NCI-H524 treated with DMSO at 0.1 percent for 48 hours (cell line): ENCODE data around the gene STX2.
"Not testable (repeated sequence)": the region's sequence is repeated elsewhere in the genome, so short reads cannot be mapped to it uniquely, and the experiment has no call there.

Experiments
- DNase-seq: peaks from one replicate; lab custom pipeline; 2025; lab: John Stamatoyannopoulos, UW

The STX2 gene

DNA sequence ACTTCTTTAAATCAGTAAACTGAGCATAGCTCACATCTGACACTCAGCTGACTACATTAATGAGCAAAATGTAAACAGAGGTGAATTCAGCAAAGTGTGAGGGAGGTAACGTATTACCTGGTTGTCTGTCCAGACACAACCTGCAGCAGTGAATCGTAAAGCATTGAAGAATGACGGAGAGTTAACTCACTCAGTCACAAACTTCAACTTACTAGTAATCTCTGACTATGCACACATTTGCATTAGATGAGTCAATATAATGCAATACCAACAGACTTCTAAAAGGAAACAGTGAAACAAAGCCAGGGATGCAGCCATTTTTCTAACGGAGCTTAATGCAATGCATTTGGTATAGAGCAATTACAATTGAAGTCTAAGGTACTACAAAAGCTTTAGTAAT lies 40.0 kb downstream of the STX2 start:
- DNase-seq = no peak

DNA sequence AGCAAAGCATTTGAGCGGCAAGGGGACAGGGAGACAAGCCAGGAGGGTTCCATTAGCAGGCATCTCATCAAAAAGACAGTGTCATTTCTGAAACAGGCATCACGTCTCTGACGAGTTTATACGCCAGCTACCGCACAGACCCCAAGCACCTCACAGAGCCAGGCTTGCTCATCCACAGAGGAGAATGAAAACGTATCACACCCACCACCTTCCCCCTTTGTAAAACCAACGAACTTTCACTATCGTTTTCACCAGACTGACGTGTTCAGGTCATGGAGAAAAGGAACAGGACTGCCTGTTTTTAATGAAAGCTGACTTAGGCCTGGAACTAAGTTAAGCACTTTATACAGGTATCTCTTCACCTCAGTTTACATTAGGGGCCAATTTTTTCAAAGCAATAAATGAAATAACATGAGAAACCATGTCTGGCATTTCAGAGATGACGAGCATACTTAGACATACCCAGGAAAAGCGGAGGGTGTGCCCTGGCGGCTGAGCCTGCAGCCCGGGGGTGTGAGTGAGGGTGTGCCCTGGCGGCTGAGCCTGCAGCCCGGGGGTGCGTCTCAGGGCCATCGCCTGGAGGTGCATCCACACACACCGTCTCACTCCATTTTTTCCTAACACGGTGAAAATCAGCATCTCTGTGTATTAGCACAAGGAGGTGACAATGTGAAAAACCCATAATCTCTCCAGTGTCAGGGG lies 41.9 kb downstream of the STX2 start:
- no peak for DNase-seq

DNA sequence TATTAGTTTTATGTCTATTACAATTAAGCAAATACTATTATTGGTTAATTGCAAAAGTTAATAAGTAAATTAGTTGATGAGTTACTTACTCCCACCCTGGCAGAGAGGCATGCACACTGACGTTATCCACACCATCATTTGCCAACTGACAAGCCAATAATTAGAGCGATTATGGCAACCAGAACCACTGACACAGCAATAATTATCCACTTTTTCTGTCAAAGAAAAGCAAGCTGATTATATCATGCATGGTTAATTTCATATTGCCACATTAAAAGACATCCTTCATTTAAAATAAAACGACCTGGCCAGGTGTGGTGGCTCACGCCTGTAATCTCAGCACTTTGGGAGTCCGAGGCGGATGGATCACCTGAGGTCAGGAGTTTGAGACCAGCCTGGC lies 43.1 kb downstream of the STX2 start:
- DNase-seq = no peak

DNA sequence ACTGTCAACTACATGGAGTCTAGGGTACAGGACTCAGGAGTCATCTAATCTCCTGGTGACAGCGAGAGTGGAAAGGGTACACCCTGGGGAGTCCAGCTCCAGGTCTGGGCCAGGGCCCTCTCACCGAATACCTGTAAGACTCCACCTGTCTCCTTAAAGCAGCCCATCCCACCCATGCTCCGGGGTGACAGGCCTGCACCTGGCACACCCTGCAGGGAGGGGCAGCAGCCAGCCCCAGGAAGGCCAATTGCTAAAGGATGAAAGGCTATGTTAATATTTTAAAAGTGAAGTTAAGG lies 45.5 kb downstream of the STX2 start:
- DNase-seq = no peak

DNA sequence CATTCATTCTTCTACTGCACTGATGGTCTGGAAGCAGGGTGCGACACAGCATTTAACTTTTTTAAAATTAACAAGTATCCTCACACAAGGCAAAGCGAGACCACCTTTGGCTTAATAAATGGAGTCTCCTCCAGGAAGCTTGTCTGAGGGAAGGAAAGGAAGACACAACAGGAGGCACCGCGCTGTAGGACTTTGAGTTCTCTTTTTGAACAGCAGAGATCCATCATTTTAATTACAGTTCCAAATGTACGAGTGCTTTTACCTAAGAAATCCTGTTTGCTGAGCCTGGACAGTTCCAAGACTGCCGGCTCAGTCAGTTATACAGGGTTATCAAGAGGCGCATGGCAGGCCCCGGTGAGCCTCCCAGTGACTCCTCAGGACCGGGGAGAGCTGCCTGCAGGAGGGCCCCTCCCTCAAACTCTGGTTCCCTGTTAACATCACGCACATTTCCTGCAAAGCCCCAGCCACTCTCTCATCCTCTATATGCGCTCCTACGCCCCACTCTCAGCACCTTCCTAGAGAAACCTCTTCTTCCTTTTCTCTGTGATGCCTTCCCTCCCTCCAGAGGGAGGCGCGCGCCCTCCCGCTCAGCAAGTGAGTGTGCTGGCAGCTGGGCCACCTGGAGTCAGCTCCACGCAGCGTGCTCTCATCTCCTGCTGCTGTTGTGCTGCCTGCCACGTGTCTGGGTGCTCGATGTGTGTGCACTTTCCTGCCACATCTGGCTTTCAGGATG lies 46.1 kb downstream of the STX2 start:
- DNase-seq = no peak

DNA sequence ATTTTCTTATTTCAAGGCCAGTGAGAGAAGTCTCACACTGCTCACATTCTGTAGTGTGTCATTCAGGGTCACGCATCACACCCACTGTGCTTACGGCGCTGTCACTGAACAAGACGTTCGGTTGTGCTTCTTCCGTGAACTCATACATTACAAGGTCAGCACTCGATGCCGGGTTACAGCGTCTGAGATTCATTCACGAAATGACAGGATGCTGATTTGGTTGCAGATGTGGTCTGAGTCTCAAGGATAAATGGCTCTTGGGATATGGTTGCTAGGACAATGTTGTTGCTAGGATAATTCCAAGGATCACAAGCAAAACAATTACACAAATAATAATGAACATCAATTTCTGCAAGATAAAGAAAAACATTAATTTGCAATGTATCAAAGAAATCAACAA lies 47.4 kb downstream of the STX2 start:
- DNase-seq = no peak

DNA sequence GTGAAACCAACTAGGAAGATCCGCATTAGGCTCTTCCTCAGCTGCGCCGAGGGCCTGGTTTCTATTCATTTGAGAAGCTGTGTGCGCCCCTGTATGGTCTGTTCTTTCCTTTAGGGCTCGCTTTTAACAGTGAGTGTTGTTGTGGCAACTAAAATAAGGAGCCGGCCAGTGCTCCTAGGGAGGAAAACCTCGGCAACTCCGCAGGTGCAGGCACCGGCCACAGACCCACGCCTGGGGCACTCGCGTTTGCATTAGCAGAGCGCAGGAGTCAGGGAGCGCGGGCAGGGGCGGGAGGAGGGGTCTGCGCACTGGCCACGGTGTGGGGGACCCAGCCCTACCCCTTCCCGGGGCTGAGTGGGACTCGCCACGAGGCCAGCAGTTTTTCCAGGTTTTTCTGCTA lies 50.5 kb downstream of the STX2 start:
- no peak for DNase-seq

DNA sequence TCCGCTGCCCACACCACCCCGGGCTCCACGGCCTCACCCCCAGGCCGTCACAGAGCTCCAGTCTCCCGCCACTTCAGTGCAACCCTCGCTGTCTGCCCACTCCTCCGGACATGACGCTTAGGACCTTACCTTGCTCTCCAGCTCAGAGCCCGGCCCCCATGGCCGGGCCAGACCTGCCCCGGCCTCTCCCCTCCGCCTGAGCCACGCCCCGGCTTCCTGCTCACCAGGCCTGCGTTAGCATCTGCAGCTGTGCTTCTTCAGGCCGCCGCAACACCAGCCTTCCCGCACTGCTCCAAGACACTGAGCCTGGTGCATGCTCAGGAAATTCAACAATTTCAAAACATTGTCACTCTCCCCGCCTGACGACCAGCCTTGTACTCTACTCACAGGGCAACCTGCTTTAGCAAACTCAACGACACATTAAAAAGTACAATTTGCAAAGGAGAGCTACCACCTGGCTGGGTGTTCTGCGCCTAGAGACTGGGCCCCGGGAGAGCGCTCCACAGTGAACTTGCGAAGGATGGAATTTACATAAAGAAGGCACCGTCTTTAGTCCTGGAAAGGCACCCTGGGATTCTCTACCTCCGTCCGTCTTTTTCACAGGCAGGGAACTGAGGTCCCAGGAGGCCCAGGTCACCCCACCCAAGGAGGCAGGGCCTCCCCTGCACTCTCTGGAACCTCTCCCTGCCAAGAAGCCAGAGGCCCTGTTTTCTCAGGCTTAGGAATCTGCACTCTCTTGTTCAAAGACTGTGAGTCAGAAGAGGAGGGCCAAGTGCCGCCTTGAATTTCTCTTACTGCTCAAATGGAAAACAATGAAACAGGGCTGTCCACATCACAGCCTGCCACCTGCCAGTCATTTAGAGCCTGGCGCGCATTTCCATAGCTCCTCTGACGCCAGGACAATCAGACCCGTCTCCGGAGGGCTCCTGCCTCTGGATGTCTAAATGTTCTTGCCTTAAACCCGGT lies 51.3 kb downstream of the STX2 start:
- no peak for DNase-seq

DNA sequence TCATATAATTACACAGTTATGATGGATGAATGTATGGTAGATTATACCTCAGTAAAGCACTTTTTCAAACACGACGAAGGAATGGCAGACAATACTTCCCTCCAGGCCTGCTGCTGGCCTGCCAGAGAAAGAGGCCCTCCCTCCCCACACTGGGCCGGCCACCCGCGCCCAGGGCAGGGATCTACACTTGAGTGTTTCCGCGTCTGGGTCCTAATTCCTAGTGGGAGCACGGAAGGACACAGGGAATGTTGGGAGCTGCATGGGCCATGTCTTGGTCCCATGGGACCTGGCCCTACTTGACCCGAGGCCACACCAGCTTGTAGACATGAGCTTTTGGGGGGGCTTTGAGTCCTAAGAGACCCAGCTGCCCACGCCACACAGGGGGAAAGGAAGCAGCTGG lies 52.0 kb downstream of the STX2 start:
- DNase-seq = no peak

DNA sequence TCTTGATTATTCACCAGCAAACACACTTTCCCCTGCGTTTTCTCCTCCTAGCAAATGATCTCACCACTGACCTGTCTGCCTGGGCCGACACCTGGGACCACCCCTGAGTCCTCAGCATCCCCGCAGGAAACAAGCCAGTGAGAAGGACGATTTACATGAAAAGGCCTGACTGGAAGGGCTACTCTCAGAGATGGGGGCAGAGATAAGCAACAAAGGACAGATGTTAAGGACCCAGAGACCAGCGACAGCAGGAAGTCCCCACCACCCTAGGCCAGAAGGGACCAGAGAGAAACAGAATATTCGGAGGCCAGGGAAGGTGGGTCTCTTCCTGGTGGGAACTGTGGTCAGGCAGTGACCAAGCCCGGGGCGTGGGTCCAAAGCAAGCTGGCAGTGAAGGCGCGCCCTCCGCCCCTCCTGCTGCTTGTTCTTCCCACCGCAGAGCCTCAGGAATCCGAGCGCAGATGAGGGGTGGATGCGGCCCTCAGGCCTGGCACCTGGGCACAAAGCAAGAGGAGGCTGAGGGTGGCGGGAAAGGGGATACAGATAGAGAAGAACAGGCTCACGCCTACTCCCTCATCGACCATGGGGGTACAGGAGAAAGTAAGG lies 55.8 kb downstream of the STX2 start:
- DNase-seq = no peak

DNA sequence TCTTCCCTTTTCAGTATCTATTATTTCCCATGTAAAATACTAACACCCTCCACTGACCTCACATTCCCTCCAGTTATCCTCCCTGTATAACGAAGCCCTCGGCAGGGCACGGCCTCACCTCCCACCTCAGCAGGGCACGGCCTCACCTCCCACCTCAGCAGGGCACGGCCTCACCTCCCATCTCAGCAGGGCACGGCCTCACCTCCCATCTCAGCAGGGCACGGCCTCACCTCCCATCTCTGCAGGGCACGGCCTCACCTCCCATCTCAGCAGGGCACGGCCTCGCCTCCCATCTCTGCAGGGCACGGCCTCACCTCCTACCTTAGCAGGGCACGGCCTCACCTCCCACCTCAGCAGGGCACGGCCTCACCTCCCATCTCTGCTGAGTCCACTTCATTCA lies 56.8 kb downstream of the STX2 start:
- DNase-seq = not testable (repeated sequence)

DNA sequence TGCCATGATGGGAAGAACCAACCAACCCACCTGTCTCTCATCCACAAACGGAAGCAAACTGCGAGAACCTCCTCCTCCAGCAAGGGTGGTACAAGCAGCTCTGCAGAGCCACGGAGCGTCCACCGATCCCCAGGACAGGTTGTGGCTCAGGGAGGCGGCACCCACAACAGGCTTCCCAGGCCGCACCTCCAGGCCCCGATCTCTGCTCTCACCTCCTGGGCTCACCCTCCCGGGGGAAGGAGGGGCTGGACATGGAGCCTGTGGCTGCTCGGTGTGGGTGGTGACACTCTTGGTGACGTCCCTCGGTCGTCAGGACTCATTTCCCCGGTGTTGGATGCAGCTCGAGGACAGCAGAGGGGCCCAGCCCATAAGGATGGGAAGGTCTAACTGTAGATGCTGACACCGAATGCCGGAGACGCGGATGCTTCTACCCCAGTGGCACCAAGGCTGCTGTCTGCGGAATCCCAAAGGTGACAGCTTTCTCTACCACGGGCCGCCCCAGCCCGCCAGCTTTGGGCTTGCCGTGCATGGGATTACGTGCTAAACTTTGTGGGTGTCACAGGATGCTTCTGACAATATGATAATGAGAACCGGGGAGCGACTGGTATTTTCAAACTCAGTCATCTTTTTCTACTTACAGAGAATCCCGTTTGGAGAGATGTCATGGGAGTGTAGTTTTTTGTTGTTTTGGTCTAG lies 58.0 kb downstream of the STX2 start:
- no peak for DNase-seq

DNA sequence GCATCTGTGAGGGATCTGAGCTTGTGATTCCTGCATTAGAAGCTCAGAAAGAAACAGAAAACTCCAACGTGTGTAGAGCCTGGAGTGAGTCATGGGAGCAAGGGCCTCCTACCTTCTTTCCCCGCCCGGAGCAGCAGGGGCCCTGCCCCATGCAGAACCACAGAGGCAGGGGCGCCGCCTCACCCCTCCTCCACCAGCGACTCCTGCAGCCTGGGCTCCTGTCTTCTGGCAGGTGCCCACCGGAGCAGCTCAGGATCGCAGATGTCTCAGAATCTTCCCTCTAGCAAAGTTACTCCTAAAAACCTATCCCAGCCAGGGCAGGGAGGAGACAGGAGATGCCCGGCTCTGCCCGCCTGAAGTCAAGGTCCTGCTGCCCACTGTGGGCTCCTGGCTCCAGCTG lies 58.7 kb downstream of the STX2 start:
- DNase-seq = no peak

DNA sequence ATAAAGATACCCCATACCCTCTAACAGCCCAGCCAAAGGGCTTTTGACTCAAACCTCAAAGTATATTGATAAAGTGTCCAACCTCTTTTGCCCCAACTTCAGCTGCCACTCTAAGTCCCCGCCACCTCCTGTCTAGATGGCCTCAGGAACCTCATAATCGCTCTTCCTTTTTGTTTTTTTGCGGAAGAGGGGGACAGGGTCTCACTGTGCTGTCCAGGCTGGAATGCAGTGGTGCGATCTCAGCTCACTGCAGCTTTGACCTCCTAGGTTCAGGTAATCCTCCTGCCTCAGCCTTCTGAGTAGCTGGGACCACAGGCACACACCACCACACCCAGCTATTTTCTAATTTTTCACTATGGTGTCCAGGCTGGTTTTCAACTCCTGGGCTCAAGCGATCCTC lies 60.3 kb downstream of the STX2 start:
- DNase-seq = no peak

DNA sequence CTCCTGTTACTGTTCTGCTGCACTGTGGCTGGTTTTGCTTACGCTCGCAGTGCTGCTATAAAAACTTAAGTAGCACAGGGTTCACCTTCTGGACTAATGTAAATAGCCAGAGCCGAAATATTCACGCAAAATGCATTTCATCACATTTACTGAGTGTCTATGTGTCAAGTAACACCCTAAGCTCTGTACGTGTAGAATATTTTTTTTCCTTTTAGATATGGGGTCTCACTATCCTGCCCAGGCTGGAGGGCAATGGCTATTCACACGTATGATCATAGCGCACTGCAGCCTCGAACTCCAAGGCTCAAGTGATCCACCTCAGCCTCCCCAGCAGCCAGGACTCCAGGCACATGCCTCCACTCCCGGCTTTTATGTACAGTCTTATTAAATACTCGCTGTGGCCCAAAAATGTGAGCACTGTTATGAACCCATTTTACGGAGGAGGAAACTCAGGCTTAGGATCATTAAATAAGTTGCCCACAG lies 62.2 kb downstream of the STX2 start:
- DNase-seq = no peak

DNA sequence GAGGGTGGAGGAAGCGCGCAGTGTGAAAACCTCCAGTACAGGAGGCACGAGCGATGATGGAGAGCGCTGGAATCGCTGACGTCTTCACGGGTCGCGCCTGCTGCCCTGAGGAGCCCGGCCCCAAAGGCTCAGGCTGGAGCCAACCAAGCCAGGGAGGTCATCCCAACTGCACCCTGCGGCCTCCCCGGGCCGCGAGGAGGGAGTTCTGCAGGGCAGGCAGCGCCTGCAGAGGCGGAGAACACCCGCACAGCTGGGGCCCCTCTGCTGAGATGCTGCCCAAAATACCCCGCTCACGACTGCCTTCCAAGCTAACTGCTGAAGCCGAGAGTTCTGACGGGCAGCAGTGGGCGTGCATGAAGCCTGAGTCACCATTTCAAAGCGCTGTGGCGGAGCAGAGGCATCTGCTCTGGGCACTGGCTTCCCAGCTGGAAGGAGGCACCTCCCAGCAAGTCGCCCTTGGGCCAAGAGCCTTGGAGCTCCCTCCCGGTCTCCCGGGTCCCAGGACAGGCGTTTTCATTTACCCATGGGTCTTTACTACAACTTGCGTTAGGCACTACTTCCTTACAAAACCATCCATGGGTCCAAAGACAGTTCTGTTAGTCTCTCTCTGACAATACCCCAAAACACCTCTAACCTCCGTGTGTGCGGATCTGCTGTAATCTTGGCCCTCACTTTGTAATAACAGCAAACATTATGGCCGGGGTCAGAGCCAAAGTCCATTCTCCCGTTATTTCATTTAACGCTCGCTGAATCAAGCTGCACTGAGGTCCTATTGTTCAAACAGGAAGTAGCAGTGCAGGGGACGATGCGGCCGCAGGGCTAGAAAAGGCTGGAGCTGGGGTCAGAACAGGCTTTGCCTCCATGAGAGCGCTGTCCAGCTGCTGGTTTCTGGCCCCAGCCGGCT lies 62.8 kb downstream of the STX2 start:
- DNase-seq = no peak

DNA sequence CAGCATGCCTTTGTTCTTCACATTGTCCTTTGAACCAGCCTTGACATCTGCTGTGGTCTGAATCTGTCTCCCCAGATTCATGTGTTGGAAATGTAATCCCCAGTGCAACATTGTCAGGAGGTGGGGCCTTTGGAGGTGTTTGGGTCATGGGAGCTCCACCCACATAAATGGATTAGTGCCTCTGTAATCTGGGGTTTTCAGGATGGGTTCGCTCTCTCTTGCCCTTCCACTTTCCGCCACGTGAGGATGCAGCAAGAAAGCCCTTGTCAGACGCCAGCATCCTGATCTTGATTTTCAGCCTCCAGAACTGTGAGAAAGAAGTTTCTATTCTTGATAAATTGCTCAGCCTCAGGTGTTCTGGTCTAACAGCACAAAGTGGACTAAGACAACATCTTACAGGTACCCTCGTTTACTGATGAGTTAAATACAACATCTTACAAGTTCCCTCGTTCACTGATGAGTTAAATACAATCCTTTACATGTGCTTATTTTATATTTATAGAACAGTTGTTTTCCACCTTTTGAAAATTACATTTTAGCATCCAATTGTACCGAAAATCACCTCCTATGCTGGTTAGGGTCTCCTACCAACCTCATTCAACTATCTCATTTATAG lies 68.5 kb downstream of the STX2 start:
- no peak for DNase-seq

DNA sequence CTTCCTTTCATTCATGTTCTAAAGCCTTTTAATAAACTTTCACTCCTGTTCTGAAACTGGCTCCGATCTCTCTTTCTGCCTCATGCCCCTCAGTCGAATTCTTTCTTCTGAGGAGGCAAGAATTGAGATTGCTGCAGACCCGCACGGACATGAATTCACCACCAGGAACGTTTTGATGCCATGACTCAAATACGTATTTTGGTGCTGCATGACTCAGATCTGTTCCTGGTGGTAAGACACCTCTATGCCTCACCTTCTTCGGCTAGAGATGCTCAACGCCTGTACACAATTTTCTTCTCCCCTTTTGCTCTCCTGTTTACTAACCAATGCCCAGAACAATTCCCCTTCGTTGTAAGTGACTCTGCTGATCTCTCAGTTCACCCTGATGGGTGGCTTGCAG lies 70.9 kb downstream of the STX2 start:
- DNase-seq = no peak

DNA sequence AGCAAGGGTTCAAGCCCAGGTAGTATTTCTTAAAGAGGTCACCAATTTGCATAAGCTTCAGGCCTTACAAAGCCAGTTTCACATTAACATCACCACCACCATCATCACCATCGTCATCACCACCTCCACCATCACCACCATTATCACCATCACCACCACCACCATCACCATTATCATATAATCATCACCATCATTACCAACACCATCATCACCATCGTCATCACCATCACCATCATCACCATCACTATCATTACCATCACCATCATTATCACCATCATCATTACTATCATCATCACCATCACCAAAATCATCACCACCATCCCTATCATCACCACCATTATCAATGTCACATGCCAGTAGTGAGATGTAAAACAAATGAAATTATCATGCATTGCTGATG lies 72.6 kb downstream of the STX2 start:
- no peak for DNase-seq

DNA sequence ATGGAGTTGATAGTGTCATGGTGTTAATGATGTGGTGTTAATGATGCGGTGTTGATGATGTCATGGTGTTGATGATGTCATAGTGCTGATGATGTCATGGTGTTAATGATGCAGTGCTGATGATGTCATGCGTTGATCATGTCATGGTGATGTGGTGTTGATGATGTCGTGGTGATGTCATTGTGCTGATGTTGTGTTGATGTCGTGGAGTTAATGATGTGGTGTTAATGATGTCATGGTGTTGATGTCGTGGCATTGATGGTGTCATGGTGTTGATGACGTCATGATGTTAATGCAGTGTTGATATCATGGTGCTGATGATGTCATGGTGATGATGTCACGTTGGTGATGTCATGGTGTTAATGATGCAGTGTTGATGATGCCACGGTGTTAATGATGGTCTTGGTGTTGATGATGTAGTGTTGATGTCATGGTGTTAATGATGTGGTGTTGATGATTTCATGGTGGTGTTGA lies 73.8 kb downstream of the STX2 start:
- no peak for DNase-seq
